C4-2B (cell line): ENCODE data around the gene FOXP1.

Source experiments
- H3K27ac ChIP-seq: fragments of 450-650 bp; 2 replicates; pipeline ENCODE4 v1.5.1; 2017
- CTCF ChIP-seq: fragments of 450-650 bp; conservative IDR thresholded peaks from 2 replicates; pipeline ENCODE4 v1.5.1; 2017; ENCODE audit warnings: mild to moderate bottlenecking
- ZFX ChIP-seq: fragments of 450-650 bp; IDR thresholded peaks from 2 replicates; pipeline ENCODE4 v1.6.1; 2017

The FOXP1 gene

DNA sequence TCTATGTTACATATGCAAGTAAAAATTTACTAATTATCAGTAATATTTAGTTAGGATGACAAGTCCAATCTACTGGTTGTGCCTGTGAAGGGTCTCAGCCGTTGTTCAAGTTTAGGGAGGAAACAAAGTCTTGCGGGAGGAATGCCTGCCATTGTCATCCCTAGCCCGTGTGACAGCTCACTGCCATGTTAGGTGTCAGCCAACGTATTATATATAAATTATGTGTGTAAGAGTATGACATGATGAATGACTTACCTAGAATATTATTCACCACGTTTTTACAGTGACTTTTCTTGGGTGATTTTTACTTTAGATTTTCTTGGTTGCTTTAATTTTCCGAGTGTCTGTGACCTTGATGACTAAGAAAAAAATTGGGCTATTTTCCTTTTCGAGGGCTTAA, 656.7 kb downstream of the FOXP1 start:
- TF ChIP-seq ZFX = no peak
- TF ChIP-seq CTCF = no peak
- H3K27ac ChIP-seq = no peak overlapping the region

GRCh38 chr3:70919661-70920060, 663.9 kb downstream of the FOXP1 start:
- TF ChIP-seq ZFX = no peak
- no peak for TF ChIP-seq CTCF
- no peak overlapping the region for H3K27ac ChIP-seq

DNA sequence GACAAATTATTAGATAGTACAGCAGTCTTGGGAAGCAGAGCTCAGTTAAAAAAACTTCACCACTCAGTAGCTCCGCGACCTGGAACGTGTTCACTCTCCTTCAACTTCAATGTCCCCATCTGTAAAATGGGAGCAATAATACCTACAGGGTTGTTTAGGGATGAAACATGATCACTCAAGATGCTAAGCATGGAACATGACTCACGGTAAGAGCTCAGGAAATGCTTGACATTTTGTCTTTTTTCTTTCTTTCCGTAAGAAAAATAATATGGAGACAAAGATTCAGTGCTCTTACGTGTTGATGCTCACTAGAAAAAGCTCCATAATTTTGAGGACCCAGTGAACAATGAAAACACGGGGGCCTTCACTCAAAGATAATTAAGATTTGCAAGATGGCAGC, 664.4 kb downstream of the FOXP1 start:
- no peak for TF ChIP-seq ZFX
- H3K27ac ChIP-seq = no peak overlapping the region

GRCh38 chr3:70916375-70917055, 667.0 kb downstream of the FOXP1 start:
- H3K27ac ChIP-seq = no peak overlapping the region
- TF ChIP-seq ZFX (no peak), CTCF (no peak)

GRCh38 chr3:70914862-70915261, 668.7 kb downstream of the FOXP1 start:
- no peak overlapping the region for H3K27ac ChIP-seq
- TF ChIP-seq ZFX (no peak), CTCF (no peak)

GRCh38 chr3:70911719-70912118, 671.8 kb downstream of the FOXP1 start:
- no peak overlapping the region for H3K27ac ChIP-seq
- TF ChIP-seq ZFX (no peak), CTCF (no peak)

GRCh38 chr3:70905491-70905890, 678.0 kb downstream of the FOXP1 start:
- no peak for TF ChIP-seq CTCF
- H3K27ac ChIP-seq = no peak overlapping the region
